SK-N-SH (cell line): ENCODE data around the gene PAPOLB. TPM values are rescaled to one million over a fixed set of nuclear protein-coding genes. Genes with fewer than 3 reads are reported as not detected.

Experiments used
- CTCF ChIA-PET: fragments of 300-600, 350-600 bp; formaldehyde crosslinking; extraction: SDS; loops from one replicate; lab custom pipeline; 2021; lab: Yijun Ruan, JAX
- POLR2A ChIA-PET: fragments of 350-600 bp; sonication (Branson Sonifier 250); formaldehyde crosslinking; extraction: SDS; loops from one replicate; lab custom pipeline; 2020; ENCODE audit warnings: antibody characterized with exemption, inconsistent platforms; lab: Yijun Ruan, JAX
- DNase-seq: peaks from one replicate; pipeline ENCODE4 v3.0.0; 2012
- H2AFZ ChIP-seq: fragments of 200-600 bp; sonication (generic); 2 replicates; pipeline ENCODE4 v1.8.1; 2016; ENCODE audit warnings: antibody characterized with exemption, mild to moderate bottlenecking, low read depth
- H3F3A ChIP-seq: fragments of 200-600 bp; sonication (generic); replicated peaks from 2 replicates; pipeline ENCODE3; 2016; ENCODE audit warnings: antibody characterized with exemption, mild to moderate bottlenecking; ENCODE audit not compliant: insufficient read depth
- H3K27ac ChIP-seq, 2 experiments: fragments of 200-500 bp in 1 of 2; fragments of 200-600 bp in 1 of 2; sonication (Bioruptor generic) in 1 of 2; sonication (generic), shearing (Covaris generic) in 1 of 2; 2 replicates each; pipeline versions ENCODE4 v1.5.1 to v1.6.1; 2014 to 2016; ENCODE audit warnings: low read depth in 2 of 2, inconsistent platforms in 1 of 2, low read length in 1 of 2, mild to moderate bottlenecking in 1 of 2, mixed read lengths in 1 of 2
- H3K27me3 ChIP-seq: fragments of 200-600 bp; sonication (generic), shearing (Covaris generic); 2 replicates; pipeline ENCODE4 v1.6.1; 2016; ENCODE audit warnings: mixed run types; ENCODE audit not compliant: insufficient read depth
- H3K36me3 ChIP-seq, 2 experiments: fragments of 200-500 bp in 1 of 2; fragments of 200-600 bp in 1 of 2; sonication (Bioruptor generic) in 1 of 2; sonication (generic) in 1 of 2; replicated peaks in 1 of 2; 2 replicates each; pipeline versions ENCODE3 to v1.5.1; 2014 to 2016; ENCODE audit warnings: low read length in 1 of 2, mild to moderate bottlenecking in 1 of 2; ENCODE audit not compliant: insufficient read depth in 2 of 2, control insufficient read depth in 1 of 2
- H3K4me1 ChIP-seq, 2 experiments: fragments of 200-500 bp in 1 of 2; fragments of 200-600 bp in 1 of 2; sonication (Bioruptor generic) in 1 of 2; sonication (generic), shearing (Covaris generic) in 1 of 2; 2 replicates each; pipeline versions ENCODE4 v1.5.1 to v1.6.1; 2014 to 2016; ENCODE audit warnings: low read depth in 1 of 2, low read length in 1 of 2, mixed run types in 1 of 2; ENCODE audit not compliant: insufficient read depth in 2 of 2, control insufficient read depth in 1 of 2
- H3K4me2 ChIP-seq: fragments of 200-600 bp; sonication (generic), shearing (Covaris generic); 2 replicates; pipeline ENCODE4 v1.6.1; 2017; ENCODE audit warnings: mixed run types
- H3K4me3 ChIP-seq, 2 experiments: fragments of 200-500 bp in 1 of 2; fragments of 200-600 bp in 1 of 2; sonication (Bioruptor generic) in 1 of 2; sonication (generic), shearing (Covaris generic) in 1 of 2; 2 replicates each; pipeline versions ENCODE4 v1.5.1 to v1.8.1; 2014 to 2016; ENCODE audit warnings: low read depth in 2 of 2, inconsistent platforms in 1 of 2, low read length in 1 of 2, mild to moderate bottlenecking in 1 of 2, mixed read lengths in 1 of 2, moderate library complexity in 1 of 2
- H3K79me2 ChIP-seq: fragments of 200-600 bp; sonication (generic); 2 replicates; pipeline ENCODE4 v1.8.1; 2017; ENCODE audit warnings: mild to moderate bottlenecking; ENCODE audit not compliant: insufficient read depth
- H3K9ac ChIP-seq: fragments of 200-600 bp; sonication (generic); 2 replicates; pipeline ENCODE4 v1.6.1; 2017; ENCODE audit warnings: mixed run types
- H3K9me2 ChIP-seq: fragments of 200-600 bp; sonication (generic); 2 replicates; pipeline ENCODE4 v1.6.1; 2017; ENCODE audit warnings: mixed run types
- H3K9me3 ChIP-seq: fragments of 200-600 bp; sonication (generic); 2 replicates; pipeline ENCODE4 v1.6.1; 2017; ENCODE audit warnings: mixed run types, mild to moderate bottlenecking, moderate library complexity
- H4K20me1 ChIP-seq: fragments of 200-600 bp; sonication (generic); 2 replicates; pipeline ENCODE4 v1.6.1; 2017; ENCODE audit warnings: mild to moderate bottlenecking, mixed run types; ENCODE audit not compliant: insufficient read depth
- CHD2 ChIP-seq: fragments of 150-350 bp; IDR thresholded peaks from 2 replicates; pipeline ENCODE4 v1.6.1; 2018; ENCODE audit warnings: low read length; ENCODE audit not compliant: partially characterized antibody
- CTCF ChIP-seq: fragments of 200-600 bp; sonication (generic); IDR thresholded peaks from 2 replicates; pipeline ENCODE4 v1.6.1; 2017; ENCODE audit warnings: antibody characterized with exemption, mild to moderate bottlenecking, moderate library complexity
- EP300 ChIP-seq, 2 experiments: IDR thresholded peaks; 2 replicates each; pipeline versions ENCODE4 v1.4.0 to v1.6.1; 2012; ENCODE audit warnings: borderline replicate concordance in 1 of 2, low read depth in 1 of 2, low read length in 1 of 2
- EZH2phosphoT487 ChIP-seq: fragments of 200-600 bp; sonication (generic); IDR thresholded peaks from 2 replicates; pipeline ENCODE4 v1.6.1; 2017; ENCODE audit warnings: low read depth, mixed run types, mild to moderate bottlenecking, antibody characterized with exemption, moderate library complexity, borderline replicate concordance
- FOSL2 ChIP-seq: IDR thresholded peaks from 2 replicates; pipeline ENCODE4 v1.4.0; 2012; ENCODE audit warnings: low read depth, mild to moderate bottlenecking, moderate library complexity, borderline replicate concordance
- FOXM1 ChIP-seq: IDR thresholded peaks from 2 replicates; pipeline ENCODE4 v1.4.0; 2012; ENCODE audit warnings: low read depth, mild to moderate bottlenecking
- GABPA ChIP-seq: IDR thresholded peaks from 2 replicates; pipeline ENCODE4 v1.4.0; 2012; ENCODE audit warnings: low read depth, mild to moderate bottlenecking
- MEF2A ChIP-seq: IDR thresholded peaks from 2 replicates; pipeline ENCODE4 v1.4.0; 2012; ENCODE audit warnings: low read depth, borderline replicate concordance
- NFIC ChIP-seq: IDR thresholded peaks from 2 replicates; pipeline ENCODE4 v1.4.0; 2012; ENCODE audit warnings: borderline replicate concordance
- NRF1 ChIP-seq: IDR thresholded peaks from 2 replicates; pipeline ENCODE4 v1.6.1; 2012; ENCODE audit warnings: low read depth, mild to moderate bottlenecking, low read length
- RFX5 ChIP-seq: IDR thresholded peaks from 2 replicates; pipeline ENCODE4 v1.6.1; 2012; ENCODE audit warnings: mild to moderate bottlenecking, improper control_type of control experiment, low read length
- TAF1 ChIP-seq: IDR thresholded peaks from 2 replicates; pipeline ENCODE4 v1.6.1; 2012; ENCODE audit warnings: low read depth, mild to moderate bottlenecking, low read length, moderate library complexity, borderline replicate concordance
- USF2 ChIP-seq: fragments of 150-350 bp; IDR thresholded peaks from 2 replicates; pipeline ENCODE4 v1.6.1; 2017; ENCODE audit warnings: antibody characterized with exemption, low read length, low read depth, borderline replicate concordance
- WGBS: methylation state at CpG from one replicate; pipeline ENCODE4 v1.1.6; 2017; ENCODE audit warnings: low lambda C conversion rate; 5-methylcytosine and 5-hydroxymethylcytosine counted together
- polyA plus RNA-seq, 3 experiments: library from polyadenylated mRNA; depleted of rRNA; stranded (reverse); fragments of >200 nt; gene quantifications; 2 replicates each; pipeline ENCODE4 v1.2.3, GENCODE V29; 2012
- TF ChIP-seq, protein P1 (sequence below): fragments of 150-350 bp; IDR thresholded peaks from 2 replicates; pipeline ENCODE4 v1.6.1; 2016; ENCODE audit warnings: mild to moderate bottlenecking, low read depth, low read length

PAPOLB gene
- polyA plus RNA-seq, 1 of the 3 experiments (the other 2 are of a cell fraction) = not detected

DNA sequence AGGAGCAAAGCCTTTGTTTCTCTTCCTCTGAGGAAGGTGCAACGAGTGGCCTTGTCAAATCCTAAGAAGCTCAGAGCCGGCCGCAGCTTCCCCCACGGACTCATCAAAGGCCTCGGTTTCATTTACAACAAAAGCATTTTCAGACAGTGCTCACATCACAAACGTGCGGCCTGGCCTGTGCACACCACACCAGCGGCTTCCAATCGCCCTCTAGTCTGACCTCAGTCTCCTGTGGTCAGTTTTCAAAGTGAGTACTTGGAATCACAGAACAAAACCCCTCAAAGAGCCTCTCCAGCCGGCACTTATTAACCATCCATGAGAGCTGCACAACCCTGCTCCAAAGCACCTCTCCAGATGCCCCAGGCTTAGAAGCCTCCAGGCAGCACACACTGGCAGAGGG is 18.4 kb upstream of the PAPOLB start:
- H3K79me2 ChIP-seq = peaks cover 5% of the 10 kb centered on the region; the same call in 1 of the 2 replicates
- CTCF ChIA-PET = interaction anchor here (0.5 to 21.4 kb wide), 5 partner anchors 12 to 125 kb away, joined by 3 to 645 read pairs (median 5); partner anchors contain the start of gene PAPOLB
- no peak overlapping the region for H3K4me2 ChIP-seq
- peak; percentile 43 for DNase-seq
- H3K9me2 ChIP-seq = no peaks in the 10 kb centered on the region
- 90% methylated on average over 10 of the region's 10 CpGs for WGBS
- no peaks in the 10 kb centered on the region for H3K9me3 ChIP-seq
- H3K36me3 ChIP-seq = peaks cover 0 to 3% of the 10 kb centered on the region in 2 experiments
- peaks cover 14% of the 10 kb centered on the region for H3F3A ChIP-seq
- no peak overlapping the region for H3K9ac ChIP-seq
- H3K27me3 ChIP-seq = no peaks in the 10 kb centered on the region
- peak overlapping the region in 1 of 2 experiments; percentile 18; a peak in 1 of 4 replicates for H3K27ac ChIP-seq
- POLR2A ChIA-PET = interaction anchor here (1.7 kb wide), 1 partner anchor 23 kb away, joined by 4 read pairs; no protein-coding TSS in a partner anchor
- H2AFZ ChIP-seq = no peak overlapping the region
- peaks cover 5 to 32% of the 10 kb centered on the region in 2 experiments; a peak in 1 of 4 replicates for H3K4me1 ChIP-seq
- TF ChIP-seq NRF1 = no peak
- TF ChIP-seq USF2 = no peak
- no peak for TF ChIP-seq EP300 (IDR thresholded peaks at IDR 0.05; ENCODE audit: borderline replicate concordance in 1 of 2, low read depth in 1 of 2, low read length in 1 of 2)
- TF ChIP-seq EZH2phosphoT487 = no peak
- TF ChIP-seq, protein P1, sequence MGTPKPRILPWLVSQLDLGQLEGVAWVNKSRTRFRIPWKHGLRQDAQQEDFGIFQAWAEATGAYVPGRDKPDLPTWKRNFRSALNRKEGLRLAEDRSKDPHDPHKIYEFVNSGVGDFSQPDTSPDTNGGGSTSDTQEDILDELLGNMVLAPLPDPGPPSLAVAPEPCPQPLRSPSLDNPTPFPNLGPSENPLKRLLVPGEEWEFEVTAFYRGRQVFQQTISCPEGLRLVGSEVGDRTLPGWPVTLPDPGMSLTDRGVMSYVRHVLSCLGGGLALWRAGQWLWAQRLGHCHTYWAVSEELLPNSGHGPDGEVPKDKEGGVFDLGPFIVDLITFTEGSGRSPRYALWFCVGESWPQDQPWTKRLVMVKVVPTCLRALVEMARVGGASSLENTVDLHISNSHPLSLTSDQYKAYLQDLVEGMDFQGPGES = no peak
- no peak for TF ChIP-seq CTCF
- no peak for TF ChIP-seq FOSL2
- no peak for TF ChIP-seq TAF1
- no peak for TF ChIP-seq NFIC
- TF ChIP-seq GABPA = no peak
- no peak for TF ChIP-seq MEF2A
- no peak for TF ChIP-seq RFX5
- TF ChIP-seq FOXM1 = no peak
- no peak for TF ChIP-seq CHD2
- no peak overlapping the region for H3K4me3 ChIP-seq
- no peaks in the 10 kb centered on the region for H4K20me1 ChIP-seq
